ENCODE results near the gene POLE.

- TF ChIP-seq, protein P1, sequence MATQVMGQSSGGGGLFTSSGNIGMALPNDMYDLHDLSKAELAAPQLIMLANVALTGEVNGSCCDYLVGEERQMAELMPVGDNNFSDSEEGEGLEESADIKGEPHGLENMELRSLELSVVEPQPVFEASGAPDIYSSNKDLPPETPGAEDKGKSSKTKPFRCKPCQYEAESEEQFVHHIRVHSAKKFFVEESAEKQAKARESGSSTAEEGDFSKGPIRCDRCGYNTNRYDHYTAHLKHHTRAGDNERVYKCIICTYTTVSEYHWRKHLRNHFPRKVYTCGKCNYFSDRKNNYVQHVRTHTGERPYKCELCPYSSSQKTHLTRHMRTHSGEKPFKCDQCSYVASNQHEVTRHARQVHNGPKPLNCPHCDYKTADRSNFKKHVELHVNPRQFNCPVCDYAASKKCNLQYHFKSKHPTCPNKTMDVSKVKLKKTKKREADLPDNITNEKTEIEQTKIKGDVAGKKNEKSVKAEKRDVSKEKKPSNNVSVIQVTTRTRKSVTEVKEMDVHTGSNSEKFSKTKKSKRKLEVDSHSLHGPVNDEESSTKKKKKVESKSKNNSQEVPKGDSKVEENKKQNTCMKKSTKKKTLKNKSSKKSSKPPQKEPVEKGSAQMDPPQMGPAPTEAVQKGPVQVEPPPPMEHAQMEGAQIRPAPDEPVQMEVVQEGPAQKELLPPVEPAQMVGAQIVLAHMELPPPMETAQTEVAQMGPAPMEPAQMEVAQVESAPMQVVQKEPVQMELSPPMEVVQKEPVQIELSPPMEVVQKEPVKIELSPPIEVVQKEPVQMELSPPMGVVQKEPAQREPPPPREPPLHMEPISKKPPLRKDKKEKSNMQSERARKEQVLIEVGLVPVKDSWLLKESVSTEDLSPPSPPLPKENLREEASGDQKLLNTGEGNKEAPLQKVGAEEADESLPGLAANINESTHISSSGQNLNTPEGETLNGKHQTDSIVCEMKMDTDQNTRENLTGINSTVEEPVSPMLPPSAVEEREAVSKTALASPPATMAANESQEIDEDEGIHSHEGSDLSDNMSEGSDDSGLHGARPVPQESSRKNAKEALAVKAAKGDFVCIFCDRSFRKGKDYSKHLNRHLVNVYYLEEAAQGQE (IDR thresholded peaks at IDR 0.05), result no peak
- TF ChIP-seq CTCF (IDR thresholded peaks at IDR 0.05; ENCODE audit: low read depth, low read length, missing input control), result no peak
- TF ChIP-seq FOXA2 (IDR thresholded peaks at IDR 0.05), result no peak
- no peak for TF ChIP-seq TAF1 (conservative IDR thresholded peaks at IDR 0.05)
- TF ChIP-seq RAD21 (IDR thresholded peaks at IDR 0.05), result no peak
Observed at GRCh38 chr12:132665794-132666193, 21.3 kb downstream of the POLE start.
